GM12873 (cell line): Measurements from ENCODE around the gene PRR13.
A peak's percentile ranks its signal among the peaks of the same experiment; 100 is the strongest.

Source experiments
- TF ChIP-seq, protein P1 (sequence below): IDR thresholded peaks from 2 replicates; pipeline ENCODE4 v1.5.1; 2012; ENCODE audit warnings: low read depth, mild to moderate bottlenecking, moderate library complexity, low read length, control low read depth; ENCODE audit not compliant: insufficient read depth; ENCODE audit errors: missing control alignments

PRR13 gene

DNA sequence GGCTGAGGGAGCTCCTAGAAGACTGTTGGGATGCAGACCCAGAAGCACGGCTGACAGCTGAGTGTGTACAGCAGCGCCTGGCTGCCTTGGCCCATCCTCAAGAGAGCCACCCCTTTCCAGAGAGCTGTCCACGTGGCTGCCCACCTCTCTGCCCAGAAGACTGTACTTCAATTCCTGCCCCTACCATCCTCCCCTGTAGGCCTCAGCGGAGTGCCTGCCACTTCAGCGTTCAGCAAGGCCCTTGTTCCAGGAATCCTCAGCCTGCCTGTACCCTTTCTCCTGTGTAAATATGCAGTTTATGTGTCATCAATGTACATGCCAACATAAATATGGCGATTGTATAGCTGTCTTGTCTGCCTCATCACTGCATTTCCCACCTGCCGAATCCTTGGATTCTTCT, 10.3 kb upstream of the PRR13 start:
- TF ChIP-seq, protein P1, sequence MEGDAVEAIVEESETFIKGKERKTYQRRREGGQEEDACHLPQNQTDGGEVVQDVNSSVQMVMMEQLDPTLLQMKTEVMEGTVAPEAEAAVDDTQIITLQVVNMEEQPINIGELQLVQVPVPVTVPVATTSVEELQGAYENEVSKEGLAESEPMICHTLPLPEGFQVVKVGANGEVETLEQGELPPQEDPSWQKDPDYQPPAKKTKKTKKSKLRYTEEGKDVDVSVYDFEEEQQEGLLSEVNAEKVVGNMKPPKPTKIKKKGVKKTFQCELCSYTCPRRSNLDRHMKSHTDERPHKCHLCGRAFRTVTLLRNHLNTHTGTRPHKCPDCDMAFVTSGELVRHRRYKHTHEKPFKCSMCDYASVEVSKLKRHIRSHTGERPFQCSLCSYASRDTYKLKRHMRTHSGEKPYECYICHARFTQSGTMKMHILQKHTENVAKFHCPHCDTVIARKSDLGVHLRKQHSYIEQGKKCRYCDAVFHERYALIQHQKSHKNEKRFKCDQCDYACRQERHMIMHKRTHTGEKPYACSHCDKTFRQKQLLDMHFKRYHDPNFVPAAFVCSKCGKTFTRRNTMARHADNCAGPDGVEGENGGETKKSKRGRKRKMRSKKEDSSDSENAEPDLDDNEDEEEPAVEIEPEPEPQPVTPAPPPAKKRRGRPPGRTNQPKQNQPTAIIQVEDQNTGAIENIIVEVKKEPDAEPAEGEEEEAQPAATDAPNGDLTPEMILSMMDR = no peak

GRCh38 chr12:53443955-53444354, 2.4 kb downstream of the PRR13 start:
- TF ChIP-seq, protein P1 = no peak

GRCh38 chr12:53450936-53451335, 9.4 kb downstream of the PRR13 start:
- TF ChIP-seq, protein P1 = no peak

DNA sequence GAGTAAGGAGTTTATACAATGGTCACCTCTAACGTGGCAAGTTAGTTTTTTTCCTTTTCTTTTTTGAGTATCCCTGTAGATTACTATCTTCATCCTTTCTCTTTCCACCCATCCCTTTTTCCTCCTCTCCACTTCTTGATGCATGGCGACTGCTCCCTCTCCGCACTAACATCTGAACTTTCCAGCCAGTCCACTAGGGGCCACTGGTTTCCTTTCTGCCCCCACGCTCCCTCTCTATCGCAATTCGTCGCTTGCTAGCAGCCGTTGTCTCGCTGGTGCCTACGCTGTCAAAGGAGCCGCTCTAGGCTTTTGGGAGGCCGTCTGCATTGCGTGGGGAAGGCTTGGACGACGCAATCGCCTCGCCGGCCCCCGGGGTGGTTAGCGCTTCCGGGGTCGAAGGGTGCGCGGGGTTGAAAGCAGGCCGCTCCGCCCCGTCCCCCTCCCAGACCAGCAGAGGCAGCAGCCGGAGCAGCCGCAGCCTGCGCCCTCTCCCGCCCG, 10.2 kb downstream of the PRR13 start, which contains the start of gene PCBP2:
Gene PCBP2, plus strand, starts transcription at position 442 of the 498 bp plus-strand sequence. CDS start 2,699 bp downstream, outside the sequence.
- TF ChIP-seq, protein P1 = peak; percentile 84

DNA sequence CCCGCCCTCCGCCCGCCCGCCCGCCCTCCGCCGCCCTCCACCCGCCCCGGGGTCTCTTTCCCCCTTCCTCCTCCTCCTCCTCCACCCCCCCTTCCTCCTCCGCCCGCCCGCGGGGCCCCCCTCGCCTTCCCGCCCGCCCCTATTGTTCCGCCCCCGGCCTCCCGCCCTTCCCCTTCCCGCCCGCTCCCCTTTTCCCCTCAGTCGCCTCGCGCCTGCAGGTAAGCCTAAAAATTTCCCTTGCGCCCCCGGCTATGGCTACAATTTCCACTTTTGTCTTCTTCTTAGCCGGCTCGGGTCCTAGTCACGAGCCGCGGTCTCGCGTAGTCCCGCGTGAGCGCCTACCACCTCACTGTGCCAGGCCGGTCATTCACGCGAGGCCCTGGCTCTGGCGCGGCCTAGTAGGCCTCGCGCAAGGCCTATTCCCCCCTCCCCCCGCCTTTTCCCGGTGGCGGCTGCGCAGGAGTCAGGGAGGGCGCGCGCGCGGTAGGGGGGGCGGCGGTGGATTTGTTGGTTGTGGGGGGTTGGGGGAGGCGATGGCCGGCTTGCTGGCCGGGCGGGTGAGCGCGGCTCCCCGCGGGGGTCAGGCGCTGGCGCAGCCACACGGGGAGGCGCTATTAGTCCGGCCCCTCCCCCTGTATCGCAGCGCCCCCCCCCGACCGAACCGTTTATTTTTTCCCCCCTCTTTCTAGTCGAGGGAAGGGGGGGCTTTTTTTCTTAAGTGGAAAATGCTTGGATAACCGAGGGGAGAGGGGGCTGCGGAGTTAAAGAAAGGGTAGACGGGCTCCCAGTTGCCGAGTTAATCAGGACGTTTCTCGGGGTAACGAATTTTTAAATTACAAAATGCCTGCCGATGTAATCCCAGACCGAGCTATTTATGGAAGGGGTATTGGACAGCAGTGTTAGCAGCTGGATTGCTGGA, 10.9 kb downstream of the PRR13 start:
- TF ChIP-seq, protein P1 = peak; percentile 30

- TF ChIP-seq, protein P1 = no peak
These were observed 12.6 kb downstream of the PRR13 start for GRCh38 chr12:53453953-53454640.

DNA sequence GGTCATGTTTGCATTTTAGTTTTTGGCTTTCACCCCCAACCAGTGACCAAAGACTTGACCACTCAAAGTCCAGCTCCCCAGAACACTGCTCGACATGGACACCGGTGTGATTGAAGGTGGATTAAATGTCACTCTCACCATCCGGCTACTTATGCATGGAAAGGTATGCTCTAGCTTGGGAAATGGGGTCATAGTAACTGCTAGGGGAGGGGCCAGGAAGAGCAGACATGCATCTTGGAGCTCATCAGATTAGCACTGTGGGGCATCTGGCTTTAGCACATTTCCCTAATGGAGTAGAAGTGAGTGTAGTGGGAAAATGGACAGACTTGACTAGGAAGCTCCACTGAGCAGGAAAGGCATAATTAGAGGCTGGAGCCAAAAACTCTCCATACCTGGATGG, 13.2 kb downstream of the PRR13 start:
- TF ChIP-seq, protein P1 = no peak
